D721Med (cell line): ENCODE results near the gene STAC3.

Source experiments
- DNase-seq: peaks from one replicate; pipeline ENCODE4 v3.0.0; 2011; ENCODE audit warnings: low spot score; ENCODE audit not compliant: insufficient read length
- FAIRE-seq: peaks from 2 replicates; lab custom pipeline; 2011; peaks lifted over from hg19 to GRCh38; lab: Jason Lieb, UNC
- CTCF ChIP-seq: IDR thresholded peaks from 2 replicates; pipeline ENCODE4 v1.5.1; 2012; ENCODE audit warnings: mild to moderate bottlenecking, control low read depth; ENCODE audit not compliant: insufficient read depth; ENCODE audit errors: missing control alignments

STAC3 gene

GRCh38 chr12:57210926-57211692 is 39.9 kb downstream of the STAC3 start:
- no peak for TF ChIP-seq CTCF
- FAIRE-seq (no peak), DNase-seq (no peak)

- no peak for FAIRE-seq
- DNase-seq: no peak
- TF ChIP-seq CTCF: no peak
Observed at GRCh38 chr12:57210461-57210860, 40.5 kb downstream of the STAC3 start.

GRCh38 chr12:57209916-57210315 is 41.1 kb downstream of the STAC3 start:
- no peak for FAIRE-seq
- no peak for DNase-seq
- no peak for TF ChIP-seq CTCF

GRCh38 chr12:57208631-57209282 is 42.2 kb downstream of the STAC3 start:
- no peak for FAIRE-seq

GRCh38 chr12:57207731-57208630 is 43.0 kb downstream of the STAC3 start:
- DNase-seq (no peak), FAIRE-seq (no peak)
- no peak for TF ChIP-seq CTCF

More at GRCh38 chr12:57208631-57209282, 42.2 kb downstream of the STAC3 start:
- TF ChIP-seq CTCF: no peak
- no peak for DNase-seq

- no peak for DNase-seq
- no peak for TF ChIP-seq CTCF
- no peak for FAIRE-seq
Observed at GRCh38 chr12:57205931-57206330, 45.1 kb downstream of the STAC3 start.
